ENCODE data around the gene ALG10.
"Not testable (repeated sequence)": the region's sequence is repeated elsewhere in the genome, so short reads cannot be mapped to it uniquely, and the experiment has no call there.

ALG10 gene

DNA sequence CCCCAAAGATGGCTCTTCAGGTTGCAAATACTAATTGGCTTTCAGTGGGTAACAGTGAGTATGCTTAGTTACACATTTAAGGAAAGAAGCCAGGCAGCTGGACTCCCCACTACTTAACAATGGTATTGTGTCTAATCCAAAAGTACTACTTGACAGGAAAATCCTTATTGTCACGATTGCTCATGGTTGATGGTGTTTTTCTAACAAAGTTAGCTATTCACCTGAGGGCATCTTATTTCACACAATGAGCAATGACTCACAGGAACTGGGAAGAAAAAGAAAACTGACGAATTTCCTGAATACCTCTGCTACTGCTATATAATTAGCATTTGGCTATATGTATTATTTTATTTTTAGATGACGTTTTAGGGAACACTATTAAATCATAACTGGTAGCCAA lies 33.4 kb upstream of the ALG10 start:
- H3K79me2 ChIP-seq (ENCODE audit: insufficient read depth, low read length): no peaks in the 10 kb centered on the region
- H4K20me1 ChIP-seq (ENCODE audit: low read depth, low read length): no peaks in the 10 kb centered on the region
- H3K9me2 ChIP-seq (replicated peaks; ENCODE audit: insufficient read depth, low read length): no peaks in the 10 kb centered on the region
- H3K4me3 ChIP-seq (ENCODE audit: insufficient read depth, low read length, poor library complexity, severe bottlenecking): no peak overlapping the region
- H3K36me3 ChIP-seq (ENCODE audit: low read length): no peaks in the 10 kb centered on the region
- H3F3A ChIP-seq (ENCODE audit: insufficient read depth): no peaks in the 10 kb centered on the region
- no peak overlapping the region for H3K4me2 ChIP-seq (ENCODE audit: low read depth, low read length, poor library complexity, severe bottlenecking)
- no peaks in the 10 kb centered on the region for H3K9me3 ChIP-seq (ENCODE audit: insufficient read depth, low read length)
- no peak overlapping the region for H2AFZ ChIP-seq (ENCODE audit: low read depth, low read length, severe bottlenecking)
- TF ChIP-seq, protein P1, sequence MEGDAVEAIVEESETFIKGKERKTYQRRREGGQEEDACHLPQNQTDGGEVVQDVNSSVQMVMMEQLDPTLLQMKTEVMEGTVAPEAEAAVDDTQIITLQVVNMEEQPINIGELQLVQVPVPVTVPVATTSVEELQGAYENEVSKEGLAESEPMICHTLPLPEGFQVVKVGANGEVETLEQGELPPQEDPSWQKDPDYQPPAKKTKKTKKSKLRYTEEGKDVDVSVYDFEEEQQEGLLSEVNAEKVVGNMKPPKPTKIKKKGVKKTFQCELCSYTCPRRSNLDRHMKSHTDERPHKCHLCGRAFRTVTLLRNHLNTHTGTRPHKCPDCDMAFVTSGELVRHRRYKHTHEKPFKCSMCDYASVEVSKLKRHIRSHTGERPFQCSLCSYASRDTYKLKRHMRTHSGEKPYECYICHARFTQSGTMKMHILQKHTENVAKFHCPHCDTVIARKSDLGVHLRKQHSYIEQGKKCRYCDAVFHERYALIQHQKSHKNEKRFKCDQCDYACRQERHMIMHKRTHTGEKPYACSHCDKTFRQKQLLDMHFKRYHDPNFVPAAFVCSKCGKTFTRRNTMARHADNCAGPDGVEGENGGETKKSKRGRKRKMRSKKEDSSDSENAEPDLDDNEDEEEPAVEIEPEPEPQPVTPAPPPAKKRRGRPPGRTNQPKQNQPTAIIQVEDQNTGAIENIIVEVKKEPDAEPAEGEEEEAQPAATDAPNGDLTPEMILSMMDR (IDR thresholded peaks at IDR 0.05; ENCODE audit: insufficient read depth, low read length, poor library complexity, severe bottlenecking): no peak
- no peak for TF ChIP-seq EZH2phosphoT487 (conservative IDR thresholded peaks at IDR 0.05; ENCODE audit: low read length)
- no peaks in the 10 kb centered on the region for H3K27me3 ChIP-seq (ENCODE audit: low read length)
- no peak overlapping the region for H3K27ac ChIP-seq (ENCODE audit: low read depth, low read length)
- no peak overlapping the region for H3K9ac ChIP-seq (ENCODE audit: low read length)

DNA sequence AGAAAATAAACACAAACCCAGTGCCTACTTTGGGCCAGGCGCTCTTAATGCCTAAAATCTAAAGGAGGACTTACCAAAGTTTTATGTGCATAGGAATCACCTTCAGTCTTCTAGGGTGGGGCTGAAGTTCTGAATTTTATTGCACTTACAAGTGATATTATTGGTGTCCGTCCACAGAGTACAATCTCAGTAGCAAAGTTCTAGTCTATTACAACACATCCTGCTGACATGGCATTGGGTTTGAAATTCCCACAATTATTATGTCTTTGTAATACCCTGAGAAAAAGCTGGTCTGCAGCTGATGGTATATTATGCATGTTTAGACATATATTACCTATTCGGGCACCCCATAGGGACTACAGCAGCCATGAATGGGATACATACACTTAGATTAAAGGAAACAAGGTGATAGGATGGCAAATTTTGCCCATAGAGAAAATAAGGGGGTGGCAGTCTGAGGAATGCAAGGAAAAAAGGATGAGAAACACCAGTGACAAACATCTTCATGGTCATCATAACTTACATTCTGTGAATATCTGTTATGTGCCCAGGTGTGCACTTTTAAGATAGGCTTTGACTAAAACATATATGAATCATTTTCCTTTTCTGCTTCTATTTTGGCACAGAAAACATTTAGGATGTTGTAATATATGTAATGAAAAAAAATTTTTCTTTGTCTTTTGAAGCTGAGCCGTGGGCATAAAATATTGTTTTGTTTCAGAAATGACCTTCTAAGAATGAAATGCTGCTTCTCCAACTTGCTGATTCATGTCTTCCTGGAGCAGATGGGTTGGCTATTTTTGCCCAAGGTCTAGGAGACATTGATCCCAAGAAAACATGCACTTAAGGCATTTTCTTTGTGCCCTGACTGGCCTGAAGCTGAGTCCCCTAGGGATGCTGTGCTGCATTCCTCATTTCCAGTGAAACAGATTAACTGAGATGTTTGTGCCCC lies 27.2 kb upstream of the ALG10 start:
- Histone ChIP-seq H3K36me3 (ENCODE audit: low read length) (no peaks in the 10 kb centered on the region), H3F3A (ENCODE audit: insufficient read depth) (no peaks in the 10 kb centered on the region), H3K27me3 (ENCODE audit: low read length) (no peaks in the 10 kb centered on the region), H4K20me1 (ENCODE audit: low read depth, low read length) (no peaks in the 10 kb centered on the region), H3K9ac (ENCODE audit: low read length) (no peak overlapping the region), H2AFZ (ENCODE audit: low read depth, low read length, severe bottlenecking) (no peak overlapping the region), H3K9me2 (replicated peaks; ENCODE audit: insufficient read depth, low read length) (no peaks in the 10 kb centered on the region), H3K4me3 (ENCODE audit: insufficient read depth, low read length, poor library complexity, severe bottlenecking) (no peak overlapping the region), H3K9me3 (ENCODE audit: insufficient read depth, low read length) (no peaks in the 10 kb centered on the region), H3K4me2 (ENCODE audit: low read depth, low read length, poor library complexity, severe bottlenecking) (no peak overlapping the region), H3K79me2 (ENCODE audit: insufficient read depth, low read length) (no peaks in the 10 kb centered on the region), H3K27ac (ENCODE audit: low read depth, low read length) (no peak overlapping the region)
- TF ChIP-seq, protein P1 (IDR thresholded peaks at IDR 0.05; ENCODE audit: insufficient read depth, low read length, poor library complexity, severe bottlenecking): no peak
- TF ChIP-seq EZH2phosphoT487 (conservative IDR thresholded peaks at IDR 0.05; ENCODE audit: low read length): no peak

DNA sequence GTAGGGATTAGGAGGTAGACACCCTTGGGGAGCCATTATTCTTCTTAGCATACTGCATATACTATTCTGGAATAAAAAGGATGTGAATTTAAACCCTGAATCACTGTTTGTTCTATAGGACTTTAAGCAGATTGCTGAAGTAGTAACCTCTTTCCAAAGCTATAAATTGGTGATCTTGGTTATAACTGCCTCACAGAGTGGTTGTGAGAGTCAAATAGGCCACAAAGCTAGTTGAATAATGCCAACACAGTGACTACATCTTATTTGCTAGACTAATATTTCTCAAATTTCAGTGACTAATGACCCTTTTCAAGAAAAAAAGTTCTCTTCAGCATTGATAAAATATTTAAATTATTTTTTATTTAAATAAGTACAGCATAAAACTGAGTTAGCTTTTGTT lies 13.5 kb upstream of the ALG10 start:
- not testable (repeated sequence) for H3K27ac ChIP-seq (ENCODE audit: low read depth, low read length); H3K4me2 ChIP-seq (ENCODE audit: low read depth, low read length, poor library complexity, severe bottlenecking); H3F3A ChIP-seq (ENCODE audit: insufficient read depth); H2AFZ ChIP-seq (ENCODE audit: low read depth, low read length, severe bottlenecking); H3K9me3 ChIP-seq (ENCODE audit: insufficient read depth, low read length); H3K4me3 ChIP-seq (ENCODE audit: insufficient read depth, low read length, poor library complexity, severe bottlenecking); H3K79me2 ChIP-seq (ENCODE audit: insufficient read depth, low read length); H4K20me1 ChIP-seq (ENCODE audit: low read depth, low read length); H3K27me3 ChIP-seq (ENCODE audit: low read length); H3K9ac ChIP-seq (ENCODE audit: low read length); H3K9me2 ChIP-seq (replicated peaks; ENCODE audit: insufficient read depth, low read length); H3K36me3 ChIP-seq (ENCODE audit: low read length)

DNA sequence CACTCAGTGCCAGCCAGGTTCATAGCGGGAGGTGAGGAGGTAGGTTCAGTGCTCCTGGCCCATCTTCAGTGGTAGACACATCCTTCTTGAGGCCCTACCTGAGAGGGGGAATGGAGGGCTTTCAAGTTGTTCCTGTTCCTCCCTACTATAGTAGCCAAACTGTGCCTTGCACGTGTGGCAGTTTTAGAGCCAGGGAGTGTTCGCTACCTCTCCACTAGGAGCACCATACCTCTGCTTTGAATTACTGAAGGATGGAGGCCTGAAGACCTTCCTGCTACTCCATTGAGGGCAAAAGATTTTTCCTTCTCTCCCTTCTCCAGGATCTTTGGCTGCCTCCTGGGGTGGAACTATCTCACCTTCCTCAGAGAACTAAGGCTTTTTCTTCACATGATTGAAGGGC lies 5.9 kb upstream of the ALG10 start:
- Histone ChIP-seq H2AFZ (ENCODE audit: low read depth, low read length, severe bottlenecking) (no peak overlapping the region), H3K9ac (ENCODE audit: low read length) (no peak overlapping the region), H3K79me2 (ENCODE audit: insufficient read depth, low read length) (no peaks in the 10 kb centered on the region), H4K20me1 (ENCODE audit: low read depth, low read length) (no peaks in the 10 kb centered on the region), H3K27ac (ENCODE audit: low read depth, low read length) (no peak overlapping the region), H3F3A (ENCODE audit: insufficient read depth) (no peaks in the 10 kb centered on the region), H3K4me3 (ENCODE audit: insufficient read depth, low read length, poor library complexity, severe bottlenecking) (no peak overlapping the region), H3K4me2 (ENCODE audit: low read depth, low read length, poor library complexity, severe bottlenecking) (no peak overlapping the region), H3K36me3 (ENCODE audit: low read length) (no peaks in the 10 kb centered on the region), H3K9me3 (ENCODE audit: insufficient read depth, low read length) (no peaks in the 10 kb centered on the region), H3K27me3 (ENCODE audit: low read length) (no peaks in the 10 kb centered on the region), H3K9me2 (replicated peaks; ENCODE audit: insufficient read depth, low read length) (no peaks in the 10 kb centered on the region)
- TF ChIP-seq, protein P1 (IDR thresholded peaks at IDR 0.05; ENCODE audit: insufficient read depth, low read length, poor library complexity, severe bottlenecking): no peak
- no peak for TF ChIP-seq EZH2phosphoT487 (conservative IDR thresholded peaks at IDR 0.05; ENCODE audit: low read length)
